ENCODE results near the gene UBE2Q1. TPM values are rescaled to one million over a fixed set of nuclear protein-coding genes. Genes with fewer than 3 reads are reported as not detected.

Gene UBE2Q1
- total and polyA plus RNA-seq, 4 donors: 8.2 to 22.0 (median 14.2) TPM

- Histone ChIP-seq H3K9ac (ENCODE audit: low read depth in 1 of 2, low read length in 2 of 2) (no peak overlapping the region), H3K27me3 (ENCODE audit: control insufficient read depth in 4 of 4, insufficient read depth in 4 of 4, low read length in 3 of 4) (no peaks in the 10 kb centered on the region), H3K27ac (ENCODE audit: low read depth in 1 of 2, low read length in 2 of 2) (no peak overlapping the region), H3K4me3 (ENCODE audit: low read depth in 1 of 3, low read length in 3 of 3) (no peak overlapping the region), H3K4me1 (ENCODE audit: control insufficient read depth in 4 of 4, insufficient read depth in 4 of 4, low read length in 3 of 4) (no peaks in the 10 kb centered on the region), H3K36me3 (ENCODE audit: control insufficient read depth in 4 of 4, insufficient read depth in 3 of 4, low read depth in 1 of 4, low read length in 3 of 4) (no peaks in the 10 kb centered on the region), H3K9me3 (ENCODE audit: control insufficient read depth in 4 of 4, low read length in 3 of 4) (no peaks in the 10 kb centered on the region)
- no peak for DNase-seq (ENCODE audit: low spot score)
- WGBS: 82% methylated on average over 3 of the region's 3 CpGs
- TF ChIP-seq TAF1 (conservative IDR thresholded peaks at IDR 0.05): no peak
- TF ChIP-seq RXRA (IDR thresholded peaks at IDR 0.05): no peak
- TF ChIP-seq EGR1 (IDR thresholded peaks at IDR 0.05; ENCODE audit: low read depth in 2 of 2): no peak
- TF ChIP-seq REST (IDR thresholded peaks at IDR 0.05): no peak
- no peak for TF ChIP-seq RAD21 (IDR thresholded peaks at IDR 0.05)
These were observed 45.7 kb downstream of the UBE2Q1 start for GRCh38 chr1:154512760-154513159.

GRCh38 chr1:154503898-154504297 is 54.6 kb downstream of the UBE2Q1 start:
- H3K4me1 ChIP-seq (ENCODE audit: control insufficient read depth in 4 of 4, insufficient read depth in 4 of 4, low read length in 3 of 4): peaks cover 4 to 12% (median 8%) of the 10 kb centered on the region in 4 donors
- H3K9me3 ChIP-seq (ENCODE audit: control insufficient read depth in 4 of 4, low read length in 3 of 4): peaks cover 0 to 2% (median 0%) of the 10 kb centered on the region in 4 donors
- no peak overlapping the region for H3K27ac ChIP-seq (ENCODE audit: low read depth in 1 of 2, low read length in 2 of 2)
- WGBS: 83% methylated on average over 5 of the region's 5 CpGs
- H3K4me3 ChIP-seq (ENCODE audit: low read depth in 1 of 3, low read length in 3 of 3): no peak overlapping the region
- H3K9ac ChIP-seq (ENCODE audit: low read depth in 1 of 2, low read length in 2 of 2): no peak overlapping the region
- peaks cover 0 to 1% (median 0%) of the 10 kb centered on the region in 4 donors for H3K36me3 ChIP-seq (ENCODE audit: control insufficient read depth in 4 of 4, insufficient read depth in 3 of 4, low read depth in 1 of 4, low read length in 3 of 4)
- no peaks in the 10 kb centered on the region for H3K27me3 ChIP-seq (ENCODE audit: control insufficient read depth in 4 of 4, insufficient read depth in 4 of 4, low read length in 3 of 4)
- TF ChIP-seq YY1 (IDR thresholded peaks at IDR 0.05): no peak
- no peak for TF ChIP-seq HNF4G (IDR thresholded peaks at IDR 0.05)
- no peak for TF ChIP-seq HNF4A (conservative IDR thresholded peaks at IDR 0.05)
- TF ChIP-seq FOXA1 (IDR thresholded peaks at IDR 0.05): no peak
- no peak for DNase-seq (ENCODE audit: low spot score)

- Histone ChIP-seq H3K36me3 (ENCODE audit: control insufficient read depth in 4 of 4, insufficient read depth in 3 of 4, low read depth in 1 of 4, low read length in 3 of 4) (peaks cover 0 to 2% (median 0%) of the 10 kb centered on the region in 4 donors), H3K27me3 (ENCODE audit: control insufficient read depth in 4 of 4, insufficient read depth in 4 of 4, low read length in 3 of 4) (no peaks in the 10 kb centered on the region), H3K4me1 (ENCODE audit: control insufficient read depth in 4 of 4, insufficient read depth in 4 of 4, low read length in 3 of 4) (peaks cover 4 to 12% (median 8%) of the 10 kb centered on the region in 4 donors), H3K27ac (ENCODE audit: low read depth in 1 of 2, low read length in 2 of 2) (no peak overlapping the region), H3K9ac (ENCODE audit: low read depth in 1 of 2, low read length in 2 of 2) (no peak overlapping the region), H3K4me3 (ENCODE audit: low read depth in 1 of 3, low read length in 3 of 3) (peak overlapping the region in 1 of 3 donors; percentile 71), H3K9me3 (ENCODE audit: control insufficient read depth in 4 of 4, low read length in 3 of 4) (peaks cover 0 to 2% (median 0%) of the 10 kb centered on the region in 4 donors)
- WGBS: 31% methylated on average over 43 of the region's 43 CpGs
- no peak for DNase-seq (ENCODE audit: low spot score)
- TF ChIP-seq GABPA (IDR thresholded peaks at IDR 0.05 in 1 of 2, conservative IDR thresholded peaks at IDR 0.05 in 1 of 2) (no peak), RAD21 (IDR thresholded peaks at IDR 0.05) (no peak), RXRA (IDR thresholded peaks at IDR 0.05) (no peak), REST (IDR thresholded peaks at IDR 0.05) (no peak), FOXA1 (IDR thresholded peaks at IDR 0.05) (no peak), HNF4G (IDR thresholded peaks at IDR 0.05) (no peak), FOXA2 (IDR thresholded peaks at IDR 0.05) (no peak), NR2F2 (IDR thresholded peaks at IDR 0.05) (no peak), MAX (IDR thresholded peaks at IDR 0.05) (no peak), JUND (IDR thresholded peaks at IDR 0.05) (no peak), SP1 (IDR thresholded peaks at IDR 0.05) (no peak), YY1 (IDR thresholded peaks at IDR 0.05) (no peak), CTCF (IDR thresholded peaks at IDR 0.05; ENCODE audit: low read depth, low read length, missing input control) (no peak), TAF1 (conservative IDR thresholded peaks at IDR 0.05) (no peak), ZBTB33 (IDR thresholded peaks at IDR 0.05) (no peak)
These were observed 55.7 kb downstream of the UBE2Q1 start for GRCh38 chr1:154502744-154503115.
